GM19193 (cell line): ENCODE data around the gene LOXL3.

ENCODE experiments used
- POLR2A ChIP-seq: IDR thresholded peaks from 4 replicates; pipeline ENCODE4 v1.6.1; 2011; ENCODE audit not compliant: insufficient read depth, insufficient read length; ENCODE audit errors: extremely low read depth

The LOXL3 gene

DNA sequence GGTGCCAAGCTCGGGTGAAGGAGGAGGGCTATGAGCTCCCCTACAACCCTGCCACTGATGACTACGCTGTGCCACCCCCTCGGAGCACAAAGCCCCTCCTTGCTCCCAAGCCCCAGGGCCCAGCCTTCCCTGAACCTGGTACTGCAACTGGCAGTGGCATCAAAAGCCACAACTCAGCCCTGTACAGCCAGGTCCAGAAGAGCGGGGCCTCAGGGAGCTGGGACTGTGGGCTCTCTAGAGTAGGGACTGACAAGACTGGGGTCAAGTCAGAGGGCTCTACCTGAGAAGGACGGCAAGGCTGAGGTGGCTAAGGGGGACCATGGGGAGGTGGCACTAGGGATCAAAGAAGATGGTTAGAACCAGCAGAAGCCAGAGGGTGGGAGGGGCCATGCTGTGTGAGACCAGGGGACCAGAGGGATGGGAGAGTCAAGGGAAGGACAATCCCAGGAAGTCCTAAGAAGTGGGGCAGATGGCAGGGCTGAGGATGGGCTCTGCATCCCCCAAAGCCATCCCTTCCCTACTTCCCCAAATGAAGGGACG lies 3.2 kb upstream of the LOXL3 start:
- TF ChIP-seq POLR2A = no peak

DNA sequence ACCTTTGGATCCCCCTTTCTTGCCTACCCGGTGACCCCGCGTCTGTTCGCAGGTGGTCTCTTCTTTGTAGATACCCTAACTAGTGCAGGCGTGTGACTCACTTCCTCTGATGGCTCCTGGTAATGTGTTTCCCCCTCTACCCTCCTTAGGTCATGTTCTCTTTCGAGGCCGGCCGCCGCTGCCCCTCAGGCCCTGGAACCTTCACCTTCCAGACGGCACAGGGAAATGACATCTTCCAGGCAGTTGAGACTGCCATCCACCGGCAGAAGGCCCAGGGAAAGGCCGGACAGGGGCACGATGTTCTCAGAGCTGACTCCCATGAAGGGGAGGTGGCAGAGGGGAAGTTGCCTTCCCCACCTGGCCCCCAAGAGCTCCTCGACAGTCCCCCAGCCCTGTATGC lies 2.4 kb upstream of the LOXL3 start:
- TF ChIP-seq POLR2A = no peak

DNA sequence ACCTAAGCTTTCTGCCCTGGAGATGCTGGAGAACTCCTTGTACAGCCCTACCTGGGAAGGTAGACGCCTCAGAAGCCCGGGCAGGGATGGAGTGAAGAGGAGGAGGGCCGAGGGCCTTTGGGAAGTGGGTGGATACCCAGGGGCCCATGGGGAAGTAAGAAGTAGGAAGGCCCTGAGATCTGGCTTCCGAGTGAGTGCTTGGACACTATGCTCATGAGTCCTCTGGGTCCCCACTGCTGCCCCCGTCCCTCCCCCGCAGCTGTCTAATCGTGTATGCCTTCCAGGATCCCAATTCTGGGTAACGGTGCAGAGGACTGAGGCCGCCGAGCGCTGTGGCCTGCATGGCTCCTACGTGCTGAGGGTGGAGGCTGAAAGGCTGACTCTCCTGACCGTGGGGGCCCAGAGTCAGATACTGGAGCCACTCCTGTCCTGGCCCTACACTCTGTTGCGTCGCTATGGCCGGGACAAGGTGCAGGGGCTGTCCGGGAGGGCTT lies 1.9 kb upstream of the LOXL3 start:
- TF ChIP-seq POLR2A = no peak

DNA sequence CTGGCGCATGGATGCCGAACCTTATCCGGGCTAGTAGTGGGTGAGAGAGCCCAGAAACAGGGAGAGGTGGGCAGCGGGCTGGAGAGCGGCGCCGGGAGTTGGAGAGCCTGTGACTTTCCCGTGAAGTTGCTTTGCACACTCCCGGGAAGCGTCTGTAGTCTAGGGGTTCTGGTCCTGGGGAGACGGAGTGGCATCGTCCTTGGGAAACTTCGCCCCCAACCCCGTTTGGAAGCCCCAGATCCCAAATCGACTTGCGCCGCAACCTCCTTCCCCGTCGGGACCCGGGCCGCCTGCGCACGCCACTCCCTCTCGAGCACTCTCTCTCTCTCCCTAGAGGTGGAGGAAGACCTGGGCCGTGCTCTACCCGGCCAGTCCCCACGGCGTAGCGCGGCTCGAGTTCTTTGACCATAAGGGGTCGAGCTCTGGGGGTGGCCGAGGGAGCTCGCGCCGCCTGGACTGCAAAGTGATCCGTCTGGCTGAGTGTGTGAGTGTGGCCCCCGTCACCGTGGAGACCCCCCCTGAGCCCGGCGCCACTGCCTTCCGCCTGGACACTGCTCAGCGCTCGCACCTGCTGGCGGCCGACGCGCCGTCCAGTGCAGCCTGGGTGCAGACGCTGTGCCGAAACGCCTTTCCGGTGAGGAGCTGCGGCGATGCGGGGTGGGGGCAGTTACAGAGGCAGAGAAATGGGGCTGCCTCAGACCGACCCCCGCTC lies 1.2 kb upstream of the LOXL3 start:
- TF ChIP-seq POLR2A = peak; percentile 57

DNA sequence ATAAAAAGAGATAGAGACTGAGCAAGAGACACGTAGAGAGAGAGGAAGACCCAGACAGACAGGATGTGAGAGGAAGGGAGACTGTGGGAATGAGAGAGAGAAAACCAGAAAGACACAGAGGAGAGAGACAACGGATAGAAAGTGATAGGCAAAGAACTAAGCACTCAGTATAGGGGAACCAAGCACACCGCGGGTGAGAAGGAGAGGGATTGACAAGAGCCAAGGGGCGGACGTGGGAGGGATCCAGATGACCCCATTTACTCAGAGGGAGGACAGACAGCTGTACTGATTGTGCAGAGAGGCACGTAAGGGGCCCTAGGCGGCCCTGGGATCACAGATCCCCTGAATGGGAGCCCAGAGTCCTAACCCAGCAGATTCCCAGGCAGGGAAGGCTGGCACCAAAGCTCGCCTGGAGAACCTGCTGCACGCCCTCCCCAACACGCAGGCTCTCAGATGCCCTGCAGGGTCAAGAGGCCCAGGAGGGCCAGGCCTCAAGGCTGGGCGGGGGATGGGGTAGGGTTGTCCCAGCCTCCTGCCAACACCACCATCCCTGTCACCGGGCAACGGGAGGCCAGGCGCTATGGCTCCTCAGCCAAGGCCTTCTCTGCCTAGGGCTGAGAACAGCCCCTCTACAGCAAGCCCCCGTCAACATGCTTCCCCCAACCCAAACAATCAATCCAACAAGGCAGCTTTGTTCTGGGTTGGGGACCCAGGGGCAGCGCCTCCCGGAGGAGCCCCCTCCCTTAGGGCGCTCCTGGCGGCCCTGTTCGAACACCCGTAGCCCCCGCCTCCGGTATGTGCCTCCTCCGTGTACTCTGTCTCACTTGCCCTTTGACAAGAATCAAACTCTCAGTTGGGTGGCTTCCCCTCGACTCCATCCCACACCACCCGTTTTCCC lies 579 bp downstream of the LOXL3 start:
- no peak for TF ChIP-seq POLR2A

DNA sequence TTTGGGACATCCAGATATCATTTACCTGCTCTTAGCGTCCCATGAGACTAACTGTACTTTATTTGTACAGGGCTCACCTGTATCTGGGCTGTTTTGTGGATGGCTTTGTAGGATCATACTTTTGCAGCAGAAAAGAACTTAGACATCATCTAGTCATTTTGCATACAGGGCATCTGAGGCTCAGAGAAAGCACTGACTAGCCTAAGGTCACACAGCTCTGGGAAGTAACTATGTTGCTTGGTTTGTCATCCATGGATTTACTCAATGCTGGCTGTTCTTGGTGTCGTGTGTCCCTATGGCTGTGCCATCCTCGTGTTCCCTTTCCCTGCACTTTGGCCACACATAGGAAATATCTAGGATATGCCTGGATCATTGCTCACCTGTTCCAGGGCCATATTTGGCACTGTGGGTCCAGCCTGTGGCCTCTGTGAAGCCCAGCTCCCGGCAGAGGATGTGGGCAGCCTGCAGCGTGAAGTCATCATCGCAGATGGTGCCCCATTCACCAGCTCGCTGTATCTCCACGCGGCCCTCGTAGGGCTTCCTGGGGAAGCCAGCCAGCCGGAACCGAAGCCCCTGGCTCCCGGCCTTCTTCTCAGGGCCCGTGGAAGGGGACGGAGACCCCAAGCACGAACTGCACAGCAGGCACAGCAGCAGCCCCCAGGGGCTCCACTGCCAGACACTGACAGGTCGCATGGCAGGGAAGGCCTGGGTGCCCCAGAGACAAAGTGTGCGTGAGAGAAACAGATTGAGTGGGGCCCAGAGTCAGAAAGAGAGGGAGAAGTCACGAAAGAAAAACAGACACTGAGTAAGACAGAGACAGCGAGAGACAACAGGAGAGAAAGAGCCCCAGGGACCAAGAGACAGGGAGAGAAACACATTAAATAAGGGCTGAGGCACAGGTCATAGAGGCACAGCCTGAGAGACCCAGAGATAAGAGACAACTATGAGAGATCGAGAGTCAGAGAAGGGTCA lies 1.5 kb downstream of the LOXL3 start:
- TF ChIP-seq POLR2A = no peak

DNA sequence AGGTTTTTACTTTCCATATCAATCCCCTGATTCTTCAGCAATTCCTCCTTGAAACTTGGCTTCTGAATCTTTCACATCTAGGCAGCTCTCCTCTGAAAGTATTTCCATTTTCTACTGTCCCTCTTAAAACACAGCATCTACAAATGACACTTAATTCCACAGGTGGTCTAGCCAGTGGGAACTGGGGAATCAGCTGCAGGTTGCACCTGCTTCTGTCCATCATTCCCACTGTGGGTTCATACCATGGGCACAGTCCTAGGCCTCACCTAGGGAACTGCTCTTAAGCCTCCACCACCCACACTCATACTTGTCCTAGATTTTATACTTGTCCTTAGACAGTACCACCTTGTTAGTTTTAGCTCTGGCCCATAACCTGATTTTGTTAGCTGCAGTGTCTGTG lies 2.2 kb downstream of the LOXL3 start:
- no peak for TF ChIP-seq POLR2A

DNA sequence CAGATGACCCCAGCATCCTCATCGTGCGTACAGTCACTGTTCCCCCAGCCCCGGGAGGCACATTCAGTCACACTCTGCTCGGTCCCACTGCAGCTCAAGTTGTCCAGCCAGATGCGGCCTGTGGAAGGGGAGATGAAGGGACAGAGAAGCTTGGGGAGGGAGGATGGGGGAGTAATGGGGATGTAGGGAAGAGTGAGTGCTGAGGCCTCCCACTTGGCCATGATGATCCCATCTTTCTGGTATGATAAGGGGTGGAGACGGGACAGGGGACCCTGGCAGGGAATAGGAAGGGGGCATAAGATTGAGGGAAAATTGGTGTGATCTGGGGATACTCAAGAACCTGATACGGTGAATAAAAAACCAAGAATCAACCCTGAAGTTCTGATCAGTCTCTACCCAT lies 3.5 kb downstream of the LOXL3 start:
- no peak for TF ChIP-seq POLR2A

DNA sequence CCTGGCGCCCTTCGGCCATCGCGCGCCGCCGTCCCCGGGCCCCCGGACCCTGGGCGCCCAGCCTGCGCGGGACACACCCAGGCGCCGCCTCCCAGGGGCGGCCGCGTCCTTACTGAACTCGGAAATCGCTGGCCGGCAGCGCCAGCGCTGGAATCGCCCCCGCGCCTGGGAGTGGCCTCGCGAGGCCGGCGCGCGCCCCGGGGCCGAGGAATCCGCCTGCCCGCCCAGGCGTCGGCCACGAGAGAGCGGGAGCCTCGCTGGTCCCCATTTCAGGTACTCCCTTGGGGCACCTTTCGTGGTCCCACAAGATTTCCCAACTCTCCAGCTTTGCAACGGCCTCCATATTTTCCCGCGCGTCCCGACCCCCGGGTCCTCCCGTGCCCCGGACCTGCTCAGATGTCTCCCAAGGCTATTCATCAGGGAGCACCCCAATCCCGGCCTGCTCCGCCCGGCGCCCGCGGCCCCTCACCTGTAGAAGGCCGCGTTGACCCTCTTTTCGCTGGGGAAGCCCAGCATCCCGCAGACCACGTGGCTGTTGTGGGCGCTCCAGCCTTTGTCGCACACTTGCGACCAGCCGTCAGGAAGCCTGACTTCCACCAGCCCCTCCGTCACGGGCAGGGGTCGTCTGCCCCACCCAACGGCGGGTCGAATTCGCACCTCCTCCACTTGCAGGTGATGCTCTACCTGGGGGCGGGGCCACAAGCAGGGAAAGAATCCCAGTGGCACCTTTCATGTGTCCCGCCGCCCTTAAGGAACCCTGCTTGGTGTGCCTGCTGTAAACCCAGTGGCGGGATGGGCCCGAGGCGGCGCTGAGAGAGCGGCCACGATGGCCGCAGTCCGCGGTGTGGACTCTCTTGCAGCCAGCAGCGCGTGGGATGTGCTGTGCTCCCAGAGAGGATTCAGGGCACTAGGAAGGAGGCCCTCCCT lies 4.6 kb downstream of the LOXL3 start:
- peak; percentile 53 for TF ChIP-seq POLR2A

DNA sequence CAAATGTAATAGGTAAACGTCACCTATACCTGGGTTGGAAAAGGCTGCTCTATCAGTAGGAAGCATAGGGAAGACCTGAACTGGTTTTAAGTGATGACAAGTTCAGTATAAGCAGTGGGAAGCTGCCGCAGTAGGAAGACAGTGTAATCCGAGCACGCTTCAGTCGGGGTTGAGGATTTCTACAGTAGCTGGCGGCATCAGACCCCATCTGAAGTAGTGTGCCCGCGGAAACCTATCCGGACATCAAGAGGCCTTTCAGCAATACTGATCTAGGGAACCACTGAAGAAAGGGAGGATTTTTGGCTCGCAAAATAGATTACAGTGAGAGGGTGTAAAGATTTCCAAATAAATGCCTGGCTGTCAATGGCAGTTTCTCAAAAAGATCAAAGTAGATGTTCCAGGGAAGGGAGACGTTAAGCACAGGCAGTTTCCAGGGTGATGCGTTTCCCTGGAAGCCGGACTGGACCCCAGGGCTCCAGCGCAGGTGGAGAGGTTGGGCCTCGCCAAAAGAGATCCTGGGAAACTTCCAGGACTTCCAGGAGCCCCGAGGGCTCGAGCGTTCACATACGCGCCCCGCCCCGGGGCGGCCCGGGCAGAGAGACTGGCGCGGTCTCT lies 5.3 kb downstream of the LOXL3 start:
- no peak for TF ChIP-seq POLR2A

DNA sequence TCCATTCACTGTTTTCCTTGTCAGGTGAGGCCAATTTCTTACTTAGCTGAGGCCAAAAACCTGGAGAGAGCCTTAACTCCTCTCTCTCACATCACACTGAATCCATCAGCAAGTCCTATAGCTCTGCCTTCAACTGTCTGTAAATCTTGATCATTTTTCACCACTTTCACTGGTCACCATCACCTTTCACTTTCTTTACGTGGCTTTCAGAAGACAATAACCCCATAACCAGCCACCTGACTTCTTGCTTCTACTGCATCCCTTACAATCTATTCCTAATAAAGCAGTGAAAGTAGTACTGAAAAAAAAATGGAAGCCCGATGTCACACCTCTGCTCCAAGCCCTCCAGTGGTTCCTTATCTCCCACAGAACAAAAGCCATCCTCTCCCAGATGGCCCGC lies 7.7 kb downstream of the LOXL3 start:
- TF ChIP-seq POLR2A = no peak

DNA sequence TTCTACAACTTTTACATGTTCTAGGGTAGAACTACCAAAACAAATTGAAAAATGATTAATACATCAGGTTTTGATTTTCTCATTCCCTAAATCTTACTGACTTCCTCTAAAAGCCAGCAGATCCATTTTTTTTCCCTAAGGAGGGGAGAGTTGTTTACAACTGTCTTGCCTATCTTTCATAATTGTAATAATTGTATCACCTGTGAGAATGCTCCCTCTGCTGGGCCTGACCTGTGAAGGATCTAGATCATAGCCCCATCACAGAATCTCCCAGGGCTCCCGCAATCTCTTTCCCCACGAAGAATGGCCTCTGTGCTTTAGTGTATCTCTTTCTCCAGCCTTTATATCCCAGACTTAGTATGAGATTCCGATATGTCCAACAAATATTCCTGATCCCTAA lies 9.1 kb downstream of the LOXL3 start:
- TF ChIP-seq POLR2A = no peak

DNA sequence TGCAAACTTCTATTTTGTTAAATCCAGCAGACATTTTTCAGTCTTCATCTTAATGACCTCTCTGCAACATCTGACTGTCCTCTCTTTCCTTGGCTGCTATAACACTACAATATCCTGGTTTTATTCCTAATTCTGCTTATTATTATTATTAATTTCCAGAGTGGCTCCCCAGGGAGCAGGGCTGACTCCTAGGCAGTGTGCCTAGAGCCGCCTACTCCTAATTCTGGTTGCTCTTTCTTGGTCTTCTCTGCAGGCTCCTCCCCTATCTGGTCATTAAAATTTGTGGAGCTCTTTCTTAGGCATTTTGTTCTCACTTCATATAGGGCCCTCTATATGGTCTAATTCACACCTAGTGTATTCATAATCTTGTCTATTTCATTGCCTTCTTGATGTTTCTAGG lies 10.8 kb downstream of the LOXL3 start:
- no peak for TF ChIP-seq POLR2A
